ENCODE data around the gene SELENON. TPM values are rescaled to one million over a fixed set of nuclear protein-coding genes. Genes with fewer than 3 reads are reported as not detected.

Gene SELENON
- total RNA-seq, 1 experiment from 2014 or later: 21.8 TPM

GRCh38 chr1:25813071-25813733 is 13.2 kb downstream of the SELENON start:
- no peaks in the 10 kb centered on the region for H3K9me3 Mint-ChIP-seq (ENCODE audit: unreplicated experiment)
- H3K4me1 Mint-ChIP-seq (ENCODE audit: insufficient read depth, unreplicated experiment): peaks cover 3% of the 10 kb centered on the region
- TF ChIP-seq, protein P1, sequence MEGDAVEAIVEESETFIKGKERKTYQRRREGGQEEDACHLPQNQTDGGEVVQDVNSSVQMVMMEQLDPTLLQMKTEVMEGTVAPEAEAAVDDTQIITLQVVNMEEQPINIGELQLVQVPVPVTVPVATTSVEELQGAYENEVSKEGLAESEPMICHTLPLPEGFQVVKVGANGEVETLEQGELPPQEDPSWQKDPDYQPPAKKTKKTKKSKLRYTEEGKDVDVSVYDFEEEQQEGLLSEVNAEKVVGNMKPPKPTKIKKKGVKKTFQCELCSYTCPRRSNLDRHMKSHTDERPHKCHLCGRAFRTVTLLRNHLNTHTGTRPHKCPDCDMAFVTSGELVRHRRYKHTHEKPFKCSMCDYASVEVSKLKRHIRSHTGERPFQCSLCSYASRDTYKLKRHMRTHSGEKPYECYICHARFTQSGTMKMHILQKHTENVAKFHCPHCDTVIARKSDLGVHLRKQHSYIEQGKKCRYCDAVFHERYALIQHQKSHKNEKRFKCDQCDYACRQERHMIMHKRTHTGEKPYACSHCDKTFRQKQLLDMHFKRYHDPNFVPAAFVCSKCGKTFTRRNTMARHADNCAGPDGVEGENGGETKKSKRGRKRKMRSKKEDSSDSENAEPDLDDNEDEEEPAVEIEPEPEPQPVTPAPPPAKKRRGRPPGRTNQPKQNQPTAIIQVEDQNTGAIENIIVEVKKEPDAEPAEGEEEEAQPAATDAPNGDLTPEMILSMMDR (IDR thresholded peaks at IDR 0.05; ENCODE audit: unreplicated experiment): no peak
- BruUV-seq (replicated peaks): no TSS peak
- peaks cover 8% of the 10 kb centered on the region for H3K36me3 Mint-ChIP-seq (ENCODE audit: insufficient read depth, unreplicated experiment)
- H3K4me3 Mint-ChIP-seq (ENCODE audit: unreplicated experiment): no peak overlapping the region
- ChIA-PET CTCF (interaction anchor here (0.6 to 2.7 kb wide), 6 partner anchors 12 to 243 kb away, joined by 3 to 17 read pairs (median 3); no protein-coding TSS in a partner anchor), POLR2A (interaction anchor here (0.6 to 0.9 kb wide), 3 partner anchors 258 to 1165 kb away, joined by 3 read pairs; no protein-coding TSS in a partner anchor)
- no peak overlapping the region for H3K27ac Mint-ChIP-seq (ENCODE audit: low read depth, unreplicated experiment)
- intact Hi-C loops (cut with micrococcal nuclease): loop anchor here (5.0 kb wide), 3 partner anchors 206 to 411 kb away; no protein-coding TSS in a partner anchor
- DNase-seq (ENCODE audit: unreplicated experiment): no peak
- H3K27me3 Mint-ChIP-seq (ENCODE audit: insufficient read depth, unreplicated experiment): no peaks in the 10 kb centered on the region

GRCh38 chr1:25813734-25814471 is 13.9 kb downstream of the SELENON start:
- CTCF ChIA-PET: interaction anchor here (0.6 to 1.2 kb wide), 4 partner anchors 12 to 206 kb away, joined by 3 to 4 read pairs (median 3); no protein-coding TSS in a partner anchor
- POLR2A ChIA-PET: interaction anchor here (0.6 kb wide), 2 partner anchors 564 to 1165 kb away, joined by 3 read pairs; no protein-coding TSS in a partner anchor
- H3K4me3 Mint-ChIP-seq (ENCODE audit: unreplicated experiment): no peak overlapping the region

GRCh38 chr1:25814549-25815087 is 14.6 kb downstream of the SELENON start:
- TF ChIP-seq, protein P1 (IDR thresholded peaks at IDR 0.05; ENCODE audit: unreplicated experiment): no peak
- CTCF ChIA-PET: interaction anchor here (0.6 to 1.2 kb wide), 3 partner anchors 12 to 207 kb away, joined by 3 to 4 read pairs (median 4); no protein-coding TSS in a partner anchor
- Mint-ChIP-seq H3K4me1 (ENCODE audit: insufficient read depth, unreplicated experiment) (peaks cover 11% of the 10 kb centered on the region), H3K36me3 (ENCODE audit: insufficient read depth, unreplicated experiment) (peaks cover 8% of the 10 kb centered on the region), H3K9me3 (ENCODE audit: unreplicated experiment) (no peaks in the 10 kb centered on the region), H3K27me3 (ENCODE audit: insufficient read depth, unreplicated experiment) (no peaks in the 10 kb centered on the region), H3K27ac (ENCODE audit: low read depth, unreplicated experiment) (no peak overlapping the region), H3K4me3 (ENCODE audit: unreplicated experiment) (no peak overlapping the region)
- POLR2A ChIA-PET: interaction anchor here (0.6 kb wide), 1 partner anchor 366 kb away, joined by 4 read pairs; no protein-coding TSS in a partner anchor
- BruUV-seq (replicated peaks): no TSS peak
- intact Hi-C loops (cut with micrococcal nuclease): loop anchor here (5.0 kb wide), 3 partner anchors 207 to 412 kb away; no protein-coding TSS in a partner anchor
- DNase-seq (ENCODE audit: unreplicated experiment): no peak

More at GRCh38 chr1:25813734-25814471, 13.9 kb downstream of the SELENON start:
- Mint-ChIP-seq H3K27ac (ENCODE audit: low read depth, unreplicated experiment) (no peak overlapping the region), H3K27me3 (ENCODE audit: insufficient read depth, unreplicated experiment) (no peaks in the 10 kb centered on the region), H3K36me3 (ENCODE audit: insufficient read depth, unreplicated experiment) (peaks cover 8% of the 10 kb centered on the region), H3K9me3 (ENCODE audit: unreplicated experiment) (no peaks in the 10 kb centered on the region), H3K4me1 (ENCODE audit: insufficient read depth, unreplicated experiment) (peaks cover 10% of the 10 kb centered on the region)
- no peak for DNase-seq (ENCODE audit: unreplicated experiment)
- TF ChIP-seq, protein P1 (IDR thresholded peaks at IDR 0.05; ENCODE audit: unreplicated experiment): no peak
- no TSS peak for BruUV-seq (replicated peaks)
- intact Hi-C loops (cut with micrococcal nuclease): loop anchor here (5.0 kb wide), 3 partner anchors 207 to 412 kb away; no protein-coding TSS in a partner anchor
